ENCODE results near the gene SLC25A22. TPM values are rescaled to one million over a fixed set of nuclear protein-coding genes. Genes with fewer than 3 reads are reported as not detected.

SLC25A22 gene
- total RNA-seq, 6 experiments from 2014 or later: 39.7 to 47.3 (median 42.9) TPM

DNA sequence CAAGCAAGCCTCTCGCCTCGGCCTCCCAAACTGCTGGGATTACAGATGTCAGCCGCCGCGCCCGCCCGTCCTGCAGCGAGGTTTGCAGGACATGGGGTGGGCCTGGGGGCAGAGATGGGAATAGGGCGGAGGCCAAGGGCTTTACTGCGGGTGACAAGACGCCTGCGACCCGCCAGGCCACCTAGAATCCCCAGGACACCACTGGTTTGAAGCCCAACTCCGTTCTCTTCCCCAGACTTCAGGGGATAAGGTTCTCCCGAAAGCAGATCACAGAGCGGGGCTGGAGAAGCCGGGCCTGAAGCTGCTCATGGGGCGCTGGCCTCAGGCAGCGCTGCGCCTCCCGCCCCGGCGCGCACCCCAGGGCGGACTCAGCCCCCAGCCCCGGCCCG lies 43.9 kb upstream of the SLC25A22 start:
- Mint-ChIP-seq H3K4me1 (ENCODE audit: low read depth) (peaks cover 48% of the 10 kb centered on the region), H3K36me3 (ENCODE audit: low read depth) (peaks cover 21% of the 10 kb centered on the region), H3K27me3 (ENCODE audit: insufficient read depth) (peaks cover 45% of the 10 kb centered on the region), H3K27ac (peak overlapping the region; percentile 86), H3K4me3 (peak overlapping the region; percentile 90), H3K9me3 (0 out of 2 replicates have a peak, but pooled peaks cover 8% of the 10 kb centered on the region)
- no peak for DNase-seq
- TF ChIP-seq, protein P1, sequence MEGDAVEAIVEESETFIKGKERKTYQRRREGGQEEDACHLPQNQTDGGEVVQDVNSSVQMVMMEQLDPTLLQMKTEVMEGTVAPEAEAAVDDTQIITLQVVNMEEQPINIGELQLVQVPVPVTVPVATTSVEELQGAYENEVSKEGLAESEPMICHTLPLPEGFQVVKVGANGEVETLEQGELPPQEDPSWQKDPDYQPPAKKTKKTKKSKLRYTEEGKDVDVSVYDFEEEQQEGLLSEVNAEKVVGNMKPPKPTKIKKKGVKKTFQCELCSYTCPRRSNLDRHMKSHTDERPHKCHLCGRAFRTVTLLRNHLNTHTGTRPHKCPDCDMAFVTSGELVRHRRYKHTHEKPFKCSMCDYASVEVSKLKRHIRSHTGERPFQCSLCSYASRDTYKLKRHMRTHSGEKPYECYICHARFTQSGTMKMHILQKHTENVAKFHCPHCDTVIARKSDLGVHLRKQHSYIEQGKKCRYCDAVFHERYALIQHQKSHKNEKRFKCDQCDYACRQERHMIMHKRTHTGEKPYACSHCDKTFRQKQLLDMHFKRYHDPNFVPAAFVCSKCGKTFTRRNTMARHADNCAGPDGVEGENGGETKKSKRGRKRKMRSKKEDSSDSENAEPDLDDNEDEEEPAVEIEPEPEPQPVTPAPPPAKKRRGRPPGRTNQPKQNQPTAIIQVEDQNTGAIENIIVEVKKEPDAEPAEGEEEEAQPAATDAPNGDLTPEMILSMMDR (IDR thresholded peaks at IDR 0.05): no peak

DNA sequence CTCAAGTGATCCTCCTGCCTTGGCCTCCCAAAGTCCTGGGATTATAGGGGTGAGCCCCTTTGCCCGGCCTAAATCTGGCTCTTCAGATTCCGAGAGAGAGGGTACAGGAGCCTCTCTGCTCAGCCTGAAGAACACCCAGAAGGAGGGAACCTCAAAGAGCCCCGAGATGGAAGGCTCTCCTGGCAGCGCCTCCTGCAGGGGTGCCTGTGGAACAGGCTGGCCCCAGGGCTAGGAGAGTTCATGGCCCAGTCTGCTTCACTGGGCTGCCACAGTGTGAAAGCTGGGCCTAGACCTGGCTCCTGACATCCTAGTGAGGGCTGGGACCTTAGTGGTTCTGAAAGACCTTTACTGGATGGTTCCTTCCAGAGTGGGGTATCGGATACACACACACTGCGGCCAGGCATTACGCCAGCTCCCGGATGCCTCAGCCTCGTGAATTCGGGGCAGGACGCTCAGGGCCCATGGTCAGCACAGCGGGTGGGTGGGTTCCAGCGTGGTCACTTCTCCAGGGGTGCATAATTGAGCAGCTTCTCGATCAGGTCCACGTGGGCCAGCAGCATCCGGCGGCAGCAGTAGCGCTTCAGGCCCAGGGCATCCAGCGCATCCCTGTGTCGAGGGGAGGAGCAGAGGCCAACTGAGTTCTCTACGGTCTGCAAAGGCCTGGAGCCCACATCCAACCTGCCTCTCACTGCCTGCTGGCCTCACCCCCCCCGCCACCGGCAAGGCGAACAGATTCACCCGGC lies 42.0 kb upstream of the SLC25A22 start:
- TF ChIP-seq, protein P1 (IDR thresholded peaks at IDR 0.05): peak; percentile 60; the same call in 1 of the 2 replicates
- Mint-ChIP-seq H3K36me3 (ENCODE audit: low read depth) (peaks cover 21% of the 10 kb centered on the region), H3K27ac (peak overlapping the region; percentile 77), H3K4me1 (ENCODE audit: low read depth) (peaks cover 34% of the 10 kb centered on the region), H3K27me3 (ENCODE audit: insufficient read depth) (peaks cover 46% of the 10 kb centered on the region), H3K9me3 (0 out of 2 replicates have a peak, but pooled peaks cover 8% of the 10 kb centered on the region), H3K4me3 (peak overlapping the region; percentile 90)
- no peak for DNase-seq

DNA sequence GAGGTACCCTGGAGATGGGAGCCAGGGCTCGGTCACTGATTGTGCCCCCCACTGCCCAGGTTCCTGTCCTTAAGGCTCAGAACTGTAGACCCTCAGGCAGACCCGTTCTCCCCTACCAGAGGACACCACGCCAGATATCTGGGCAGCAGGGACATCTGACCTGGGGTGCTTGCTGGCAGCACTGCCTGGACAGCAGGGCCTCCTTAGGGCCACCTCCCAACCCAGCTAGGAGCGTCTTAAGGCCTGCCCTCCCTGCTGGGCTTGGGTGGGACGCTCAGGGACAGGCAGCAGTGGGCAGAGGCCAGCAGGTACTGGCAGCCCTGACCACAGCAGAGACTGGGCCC lies 41.2 kb upstream of the SLC25A22 start:
- H3K27ac Mint-ChIP-seq: peak overlapping the region; percentile 61

DNA sequence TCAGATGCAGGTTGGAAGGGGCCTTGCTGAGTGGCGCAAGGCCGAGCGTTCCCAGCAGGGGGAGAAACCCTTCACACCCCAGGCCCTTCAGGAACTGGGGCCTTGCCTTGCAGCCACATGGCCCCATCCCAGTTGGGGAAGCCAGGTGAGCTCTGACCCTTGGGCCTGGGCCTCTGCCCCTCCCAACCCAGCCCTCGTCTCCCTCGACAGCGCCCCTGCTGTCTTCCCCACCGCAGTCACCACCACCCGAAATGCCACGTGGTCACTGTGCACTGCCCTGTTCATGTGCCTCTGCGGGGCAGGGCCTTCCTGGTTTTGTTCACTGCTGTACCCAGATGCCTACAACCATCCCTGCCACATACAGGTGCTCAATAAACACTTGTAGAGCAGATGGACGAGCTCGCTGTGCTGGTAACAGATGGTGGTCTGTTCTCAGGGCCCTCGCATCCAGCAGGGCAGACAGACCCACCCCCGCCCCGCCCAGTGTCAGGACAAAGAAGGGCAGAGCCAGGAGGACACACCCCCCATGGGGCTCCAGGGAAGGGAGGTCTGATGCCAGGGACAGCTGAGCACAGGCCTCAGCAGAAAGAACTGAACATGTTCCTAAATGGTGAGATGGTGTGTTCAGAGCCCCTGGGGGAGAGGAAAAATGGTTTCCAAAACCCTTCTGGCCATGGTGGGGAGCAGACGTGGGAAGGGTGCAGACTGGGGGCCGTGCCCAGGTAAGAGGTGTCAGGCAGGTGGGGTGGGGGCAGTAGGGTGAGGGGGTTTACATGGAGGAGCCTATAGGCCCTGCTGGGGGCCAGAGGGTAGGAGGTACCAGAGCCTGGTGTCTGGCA lies 40.6 kb upstream of the SLC25A22 start:
- Mint-ChIP-seq H3K27me3 (ENCODE audit: insufficient read depth) (peaks cover 51% of the 10 kb centered on the region), H3K27ac (peak overlapping the region; percentile 61)
- DNase-seq: no peak

More for the DNA sequence above, 41.2 kb upstream of the SLC25A22 start:
- Mint-ChIP-seq H3K4me1 (ENCODE audit: low read depth) (peaks cover 37% of the 10 kb centered on the region), H3K4me3 (peak overlapping the region; percentile 90; the same call in 1 of the 2 replicates), H3K36me3 (ENCODE audit: low read depth) (peaks cover 23% of the 10 kb centered on the region), H3K9me3 (0 out of 2 replicates have a peak, but pooled peaks cover 8% of the 10 kb centered on the region), H3K27me3 (ENCODE audit: insufficient read depth) (peaks cover 51% of the 10 kb centered on the region)
- DNase-seq: no peak
- TF ChIP-seq, protein P1 (IDR thresholded peaks at IDR 0.05): no peak

DNA sequence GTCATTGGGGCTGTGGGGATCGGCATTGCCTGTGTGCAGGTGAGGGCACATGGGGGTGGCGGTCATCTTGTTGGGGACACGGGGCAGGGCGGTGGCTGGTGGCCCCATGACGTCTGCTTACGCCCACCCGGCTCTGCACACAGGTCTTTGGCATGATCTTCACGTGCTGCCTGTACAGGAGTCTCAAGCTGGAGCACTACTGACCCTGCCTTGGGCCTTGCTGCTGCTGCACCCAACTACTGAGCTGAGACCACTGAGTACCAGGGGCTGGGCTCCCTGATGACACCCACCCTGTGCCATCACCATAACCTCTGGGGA lies 39.9 kb upstream of the SLC25A22 start:
- peaks cover 44% of the 10 kb centered on the region for H3K4me1 Mint-ChIP-seq (ENCODE audit: low read depth)

More for the DNA sequence above, 40.6 kb upstream of the SLC25A22 start:
- Mint-ChIP-seq H3K4me1 (ENCODE audit: low read depth) (peaks cover 43% of the 10 kb centered on the region), H3K9me3 (0 out of 2 replicates have a peak, but pooled peaks cover 8% of the 10 kb centered on the region), H3K36me3 (ENCODE audit: low read depth) (peaks cover 29% of the 10 kb centered on the region), H3K4me3 (peak overlapping the region; percentile 28)
- TF ChIP-seq, protein P1 (IDR thresholded peaks at IDR 0.05): peak; percentile 70

More for the DNA sequence above, 39.9 kb upstream of the SLC25A22 start:
- DNase-seq: no peak
- TF ChIP-seq, protein P1 (IDR thresholded peaks at IDR 0.05): no peak
- Mint-ChIP-seq H3K4me3 (0 out of 2 replicates have a peak overlapping the region, but pooled peaks have one; percentile 17), H3K27me3 (ENCODE audit: insufficient read depth) (peaks cover 48% of the 10 kb centered on the region), H3K27ac (peak overlapping the region; percentile 61; the same call in 1 of the 2 replicates), H3K9me3 (0 out of 2 replicates have a peak, but pooled peaks cover 8% of the 10 kb centered on the region), H3K36me3 (ENCODE audit: low read depth) (peaks cover 29% of the 10 kb centered on the region)
